CD4-positive, alpha-beta T cell treated with Interleukin-15 for 4 hours (primary cell): ENCODE results near the gene ZNF382.

Experiments
- DNase-seq: peaks from one replicate; pipeline ENCODE4 v3.0.0-alpha.2; 2020; ENCODE audit warnings: low spot score

ZNF382 gene

DNA sequence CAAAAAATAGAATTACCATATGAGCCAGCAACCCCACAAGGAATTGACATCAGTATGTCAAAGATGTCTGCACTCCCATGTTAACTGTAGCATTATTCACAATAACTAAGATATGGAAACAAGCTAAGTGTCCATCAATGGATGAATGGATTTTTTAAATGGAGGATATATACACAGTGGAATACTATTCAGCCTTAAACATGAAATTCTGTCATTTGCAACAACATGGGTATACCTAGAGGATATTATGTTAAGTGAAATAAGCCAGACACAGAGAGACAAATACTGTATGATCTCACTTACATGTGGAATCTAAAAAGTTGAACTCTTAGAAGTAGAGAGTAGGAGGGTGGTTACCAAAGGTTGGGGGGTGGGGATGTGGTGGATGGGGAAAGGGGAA, 74.3 kb downstream of the ZNF382 start:
- DNase-seq, result no peak
